Stimulated activated CD8-positive, alpha-beta memory T cell treated with anti-CD3 and anti-CD28 coated beads, Interleukin-15, amount 100 ng/mL, for 4 hours (primary cell): ENCODE measurements around the gene CBLB.

Experiments used
- DNase-seq, 2 donors: peaks; one replicate each; pipeline ENCODE4 v3.0.0-alpha.2; 2020; ENCODE audit warnings: low read depth in 2 of 2

The CBLB gene

GRCh38 chr3:105869861-105870755 is 1.3 kb upstream of the CBLB start:
- no peak for DNase-seq

GRCh38 chr3:105869531-105869833 is 670 bp upstream of the CBLB start:
- DNase-seq, result no peak

- DNase-seq, result no peak
Observed at GRCh38 chr3:105868431-105868741, 426 bp downstream of the CBLB start.

- no peak for DNase-seq
Observed at GRCh38 chr3:105867712-105868430, 941 bp downstream of the CBLB start.

GRCh38 chr3:105866656-105867653 is 1.9 kb downstream of the CBLB start:
- DNase-seq, result no peak

- no peak for DNase-seq
Observed at GRCh38 chr3:105865867-105866350, 2.9 kb downstream of the CBLB start.

GRCh38 chr3:105865016-105865623 is 3.7 kb downstream of the CBLB start:
- DNase-seq, result no peak

- DNase-seq, result no peak
Observed at GRCh38 chr3:105864212-105864611, 4.6 kb downstream of the CBLB start.

GRCh38 chr3:105863608-105864007 is 5.2 kb downstream of the CBLB start:
- no peak for DNase-seq

- no peak for DNase-seq
Observed at GRCh38 chr3:105862217-105862616, 6.6 kb downstream of the CBLB start.

- DNase-seq, result no peak
Observed at GRCh38 chr3:105860641-105861040, 8.2 kb downstream of the CBLB start.

GRCh38 chr3:105858017-105858416 is 10.8 kb downstream of the CBLB start:
- no peak for DNase-seq

GRCh38 chr3:105857601-105858000 is 11.2 kb downstream of the CBLB start:
- no peak for DNase-seq

GRCh38 chr3:105856605-105857004 is 12.2 kb downstream of the CBLB start:
- DNase-seq, result no peak

- no peak for DNase-seq
Observed at GRCh38 chr3:105853801-105854432, 14.9 kb downstream of the CBLB start.

GRCh38 chr3:105851582-105851981 is 17.2 kb downstream of the CBLB start:
- DNase-seq, result no peak

GRCh38 chr3:105851176-105851575 is 17.6 kb downstream of the CBLB start:
- no peak for DNase-seq

GRCh38 chr3:105850593-105850992 is 18.2 kb downstream of the CBLB start:
- no peak for DNase-seq

GRCh38 chr3:105848821-105849220 is 20.0 kb downstream of the CBLB start:
- no peak for DNase-seq

GRCh38 chr3:105847865-105848264 is 20.9 kb downstream of the CBLB start:
- DNase-seq, result no peak

GRCh38 chr3:105847452-105847851 is 21.4 kb downstream of the CBLB start:
- no peak for DNase-seq
